OCI-LY1 (cell line): ENCODE results near the gene TUBG2.
"Not testable (repeated sequence)": the region's sequence is repeated elsewhere in the genome, so short reads cannot be mapped to it uniquely, and the experiment has no call there.

Experiments used
- H2AFZ ChIP-seq: fragments of 200-600 bp; sonication (generic), shearing (Covaris generic); 2 replicates; pipeline ENCODE4 v1.6.0; 2014; ENCODE audit warnings: antibody characterized with exemption, mild to moderate bottlenecking, low read length
- H3F3A ChIP-seq: fragments of 200-600 bp; sonication (generic), shearing (Covaris generic); 2 replicates; pipeline ENCODE4 v1.6.0; 2014; ENCODE audit warnings: mild to moderate bottlenecking, antibody characterized with exemption, low read length, moderate library complexity; ENCODE audit not compliant: insufficient read depth
- H3K27ac ChIP-seq: fragments of 200-600 bp; sonication (generic); 2 replicates; pipeline ENCODE4 v1.5.1; 2014; ENCODE audit warnings: low read length, mixed run types, mild to moderate bottlenecking, low read depth; ENCODE audit not compliant: poor library complexity, severe bottlenecking
- H3K27me3 ChIP-seq: fragments of 200-600 bp; sonication (generic); 2 replicates; pipeline ENCODE4 v1.6.0; 2014; ENCODE audit warnings: antibody characterized with exemption, mild to moderate bottlenecking, low read length, moderate library complexity; ENCODE audit not compliant: insufficient read depth
- H3K36me3 ChIP-seq: fragments of 200-600 bp; sonication (generic); 2 replicates; pipeline ENCODE4 v1.6.1; 2014; ENCODE audit warnings: mild to moderate bottlenecking, antibody characterized with exemption, low read length, moderate library complexity, mixed read lengths; ENCODE audit not compliant: insufficient read depth
- H3K4me1 ChIP-seq: fragments of 200-600 bp; sonication (generic); 2 replicates; pipeline ENCODE4 v1.5.1; 2014; ENCODE audit warnings: mild to moderate bottlenecking, low read length, moderate library complexity; ENCODE audit not compliant: insufficient read depth, severe bottlenecking
- H3K4me2 ChIP-seq: fragments of 200-600 bp; sonication (generic), shearing (Covaris generic); 2 replicates; pipeline ENCODE4 v1.6.1; 2014; ENCODE audit warnings: low read length
- H3K4me3 ChIP-seq: fragments of 200-600 bp; sonication (generic); 2 replicates; pipeline ENCODE4 v1.5.1; 2014; ENCODE audit warnings: low read length, low read depth, mild to moderate bottlenecking, mixed read lengths; ENCODE audit not compliant: poor library complexity, severe bottlenecking
- H3K79me2 ChIP-seq: fragments of 200-600 bp; shearing (Covaris generic); 2 replicates; pipeline ENCODE4 v1.6.1; 2016; ENCODE audit warnings: mixed run types, low read length, mixed read lengths; ENCODE audit not compliant: insufficient read depth
- H3K9ac ChIP-seq: fragments of 200-600 bp; sonication (generic), shearing (Covaris generic); 2 replicates; pipeline ENCODE4 v1.6.1; 2014; ENCODE audit warnings: mild to moderate bottlenecking, low read length, mixed read lengths
- H3K9me2 ChIP-seq: fragments of 200-600 bp; sonication (generic), shearing (Covaris generic); 2 replicates; pipeline ENCODE4 v1.6.1; 2014; ENCODE audit warnings: low read depth, mild to moderate bottlenecking, low read length, mixed read lengths
- H3K9me3 ChIP-seq: fragments of 200-600 bp; shearing (Covaris generic); 2 replicates; pipeline ENCODE4 v1.6.1; 2014; ENCODE audit warnings: low read length, mixed read lengths
- H4K20me1 ChIP-seq: fragments of 200-600 bp; sonication (generic), shearing (Covaris generic); 2 replicates; pipeline ENCODE4 v1.6.0; 2016; ENCODE audit warnings: mild to moderate bottlenecking, low read length; ENCODE audit not compliant: insufficient read depth
- EZH2 ChIP-seq: fragments of 200-600 bp; sonication (generic), shearing (Covaris generic); IDR thresholded peaks from 2 replicates; pipeline ENCODE4 v1.8.0; 2017; ENCODE audit warnings: borderline replicate concordance, mixed run types, mild to moderate bottlenecking, antibody characterized with exemption, low read length, moderate library complexity, mixed read lengths
- TF ChIP-seq, protein P1 (sequence below): fragments of 200-600 bp; sonication (generic), shearing (Covaris generic); IDR thresholded peaks from 2 replicates; pipeline ENCODE4 v1.5.1; 2017; ENCODE audit warnings: mild to moderate bottlenecking, antibody characterized with exemption, low read length, moderate library complexity, mixed read lengths

The TUBG2 gene

DNA sequence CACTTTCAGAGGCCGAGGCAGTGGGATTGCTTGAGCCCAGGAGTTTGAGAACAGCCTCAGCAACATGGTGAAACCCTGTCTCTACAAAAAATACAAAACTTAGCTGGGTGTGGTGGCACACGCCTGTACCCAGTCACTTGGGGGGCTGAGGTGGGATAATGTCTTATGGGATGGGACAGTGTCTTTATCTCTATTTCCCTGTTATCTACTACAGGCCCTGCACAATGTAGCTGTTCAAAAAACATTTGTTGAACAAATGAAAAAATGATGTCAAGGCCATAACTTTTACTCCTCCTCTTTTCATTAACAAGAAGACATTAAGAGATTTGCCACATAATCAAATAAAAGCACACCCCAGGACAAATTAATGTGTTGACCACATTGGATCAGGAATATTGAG lies 35.8 kb upstream of the TUBG2 start:
- no peak overlapping the region for H3K4me2 ChIP-seq
- no peaks in the 10 kb centered on the region for H3K36me3 ChIP-seq
- H2AFZ ChIP-seq = no peak overlapping the region
- no peaks in the 10 kb centered on the region for H3K79me2 ChIP-seq
- no peak overlapping the region for H3K9ac ChIP-seq
- H3K27me3 ChIP-seq = no peaks in the 10 kb centered on the region
- no peaks in the 10 kb centered on the region for H4K20me1 ChIP-seq
- TF ChIP-seq EZH2 = no peak
- TF ChIP-seq, protein P1, sequence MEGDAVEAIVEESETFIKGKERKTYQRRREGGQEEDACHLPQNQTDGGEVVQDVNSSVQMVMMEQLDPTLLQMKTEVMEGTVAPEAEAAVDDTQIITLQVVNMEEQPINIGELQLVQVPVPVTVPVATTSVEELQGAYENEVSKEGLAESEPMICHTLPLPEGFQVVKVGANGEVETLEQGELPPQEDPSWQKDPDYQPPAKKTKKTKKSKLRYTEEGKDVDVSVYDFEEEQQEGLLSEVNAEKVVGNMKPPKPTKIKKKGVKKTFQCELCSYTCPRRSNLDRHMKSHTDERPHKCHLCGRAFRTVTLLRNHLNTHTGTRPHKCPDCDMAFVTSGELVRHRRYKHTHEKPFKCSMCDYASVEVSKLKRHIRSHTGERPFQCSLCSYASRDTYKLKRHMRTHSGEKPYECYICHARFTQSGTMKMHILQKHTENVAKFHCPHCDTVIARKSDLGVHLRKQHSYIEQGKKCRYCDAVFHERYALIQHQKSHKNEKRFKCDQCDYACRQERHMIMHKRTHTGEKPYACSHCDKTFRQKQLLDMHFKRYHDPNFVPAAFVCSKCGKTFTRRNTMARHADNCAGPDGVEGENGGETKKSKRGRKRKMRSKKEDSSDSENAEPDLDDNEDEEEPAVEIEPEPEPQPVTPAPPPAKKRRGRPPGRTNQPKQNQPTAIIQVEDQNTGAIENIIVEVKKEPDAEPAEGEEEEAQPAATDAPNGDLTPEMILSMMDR = no peak
- H3K4me1 ChIP-seq = peaks cover 9% of the 10 kb centered on the region
- no peak overlapping the region for H3K27ac ChIP-seq
- H3K4me3 ChIP-seq = no peak overlapping the region
- no peaks in the 10 kb centered on the region for H3K9me2 ChIP-seq
- H3K9me3 ChIP-seq = no peaks in the 10 kb centered on the region
- H3F3A ChIP-seq = no peaks in the 10 kb centered on the region

DNA sequence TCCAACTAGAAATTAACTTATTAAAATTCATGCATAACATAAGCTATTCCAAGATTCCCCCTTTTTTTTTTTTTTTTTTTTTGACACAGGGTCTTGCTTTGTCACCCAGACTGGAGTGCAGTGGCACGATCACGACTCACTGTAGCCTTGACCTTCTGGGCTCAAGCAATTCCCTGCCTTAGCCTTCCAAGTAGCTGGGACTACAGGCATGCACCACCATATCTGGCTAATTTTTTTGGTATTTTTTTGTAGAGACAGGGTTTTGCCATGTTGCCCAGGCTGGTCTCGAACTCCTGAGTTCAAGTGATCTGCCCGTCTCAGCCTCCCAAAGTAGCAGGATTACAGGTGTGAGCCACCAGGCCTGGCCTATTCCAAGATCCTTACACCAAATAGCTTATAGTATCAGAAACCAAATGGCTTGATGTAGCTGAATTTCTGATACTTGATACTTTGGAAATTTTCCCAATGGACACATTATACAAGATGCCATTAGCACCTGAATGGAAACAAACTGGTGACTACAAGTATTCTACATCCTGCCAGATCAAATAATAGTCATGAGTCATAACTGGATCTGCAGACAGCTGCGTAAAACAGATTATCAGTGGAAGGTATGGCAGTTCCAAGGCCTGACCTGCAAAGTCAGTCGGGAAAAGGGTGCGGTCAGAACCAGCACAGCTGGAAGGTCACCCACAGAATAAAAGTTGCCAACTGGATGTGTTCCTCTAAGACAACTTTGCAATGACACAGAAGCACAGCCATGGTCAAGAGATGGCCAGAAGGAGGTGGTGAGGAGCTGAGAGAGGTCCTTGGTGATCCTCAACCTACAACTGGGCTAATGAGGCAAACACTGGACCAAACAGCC lies 35.1 kb upstream of the TUBG2 start:
- H3K4me1 ChIP-seq = peaks cover 2% of the 10 kb centered on the region
- no peak for TF ChIP-seq EZH2
- TF ChIP-seq, protein P1 = no peak

DNA sequence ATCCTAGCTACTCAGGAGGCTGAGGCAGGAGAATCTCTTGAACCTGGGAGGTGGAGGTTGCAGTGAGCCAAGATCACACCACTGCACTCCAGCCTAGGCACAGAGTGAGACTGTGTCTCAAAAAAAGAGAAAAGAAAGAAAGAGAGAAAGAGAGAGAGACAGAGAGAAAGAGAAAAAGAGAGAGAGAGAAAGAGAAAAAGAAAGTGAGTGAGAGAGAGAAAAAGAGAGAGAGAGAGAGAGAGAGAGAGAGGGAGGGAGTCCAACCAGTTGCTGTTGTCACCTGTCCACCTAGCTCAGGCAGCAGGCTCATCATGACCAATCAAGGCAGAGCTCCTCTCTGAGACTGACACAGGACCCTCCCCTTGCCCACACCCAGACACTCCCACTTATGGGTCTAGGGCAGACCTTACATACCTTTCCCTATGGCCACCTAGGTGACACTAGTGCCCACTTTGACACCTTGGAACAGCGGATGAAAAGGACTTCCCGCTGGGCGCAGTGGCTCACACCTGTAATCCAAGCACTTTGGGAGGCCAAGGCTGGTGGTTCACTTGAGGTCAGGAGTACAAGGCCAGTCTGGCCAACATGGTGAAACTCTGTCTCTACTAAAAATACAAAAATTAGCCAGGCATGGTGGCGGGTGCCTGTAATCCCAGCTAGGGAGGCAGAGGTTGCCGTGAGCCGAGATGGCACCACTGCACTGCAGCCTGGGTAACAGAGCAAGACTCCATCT lies 31.9 kb upstream of the TUBG2 start:
- not testable (repeated sequence) for H3K36me3 ChIP-seq, H4K20me1 ChIP-seq, H3K9me2 ChIP-seq, H3K4me3 ChIP-seq, H3K27me3 ChIP-seq, H3F3A ChIP-seq, H3K79me2 ChIP-seq, H3K27ac ChIP-seq, H2AFZ ChIP-seq, H3K4me1 ChIP-seq, H3K9me3 ChIP-seq, H3K4me2 ChIP-seq, H3K9ac ChIP-seq

More for the DNA sequence above, 35.1 kb upstream of the TUBG2 start:
- no peak overlapping the region for H3K27ac ChIP-seq
- no peak overlapping the region for H2AFZ ChIP-seq
- H4K20me1 ChIP-seq = no peaks in the 10 kb centered on the region
- no peaks in the 10 kb centered on the region for H3K36me3 ChIP-seq
- H3K27me3 ChIP-seq = no peaks in the 10 kb centered on the region
- no peaks in the 10 kb centered on the region for H3K79me2 ChIP-seq
- H3K9me3 ChIP-seq = no peaks in the 10 kb centered on the region
- H3F3A ChIP-seq = no peaks in the 10 kb centered on the region
- H3K4me2 ChIP-seq = no peak overlapping the region
- no peak overlapping the region for H3K4me3 ChIP-seq
- H3K9ac ChIP-seq = no peak overlapping the region
- no peaks in the 10 kb centered on the region for H3K9me2 ChIP-seq
